SH-SY5Y (cell line): ENCODE measurements around the gene SLC22A3.

Experiments
- GATA2 ChIP-seq: IDR thresholded peaks from 2 replicates; pipeline ENCODE4 v1.6.1; 2011; ENCODE audit warnings: mild to moderate bottlenecking, low read depth, low read length
- GATA3 ChIP-seq: IDR thresholded peaks from 2 replicates; pipeline ENCODE4 v1.6.1; 2011; ENCODE audit warnings: low read depth, mild to moderate bottlenecking, low read length, moderate library complexity

GRCh38 chr6:160358225-160359119 is 10.3 kb downstream of the SLC22A3 start:
- TF ChIP-seq GATA2 (no peak), GATA3 (no peak)
